ENCODE measurements around the gene PTPRU. TPM values are rescaled to one million over a fixed set of nuclear protein-coding genes. Genes with fewer than 3 reads are reported as not detected.

Gene PTPRU
- total RNA-seq, 1 donor from 2014 or later: 92.5 TPM

GRCh38 chr1:29321176-29321575, 84.9 kb downstream of the PTPRU start:
- no peak for DNase-seq
- Mint-ChIP-seq H3K27me3 (ENCODE audit: unreplicated experiment) (peaks cover 9% of the 10 kb centered on the region), H3K9me3 (ENCODE audit: unreplicated experiment) (peaks cover 4% of the 10 kb centered on the region), H3K36me3 (ENCODE audit: unreplicated experiment) (no peaks in the 10 kb centered on the region), H3K4me1 (ENCODE audit: low read depth, unreplicated experiment) (peaks cover 9% of the 10 kb centered on the region), H3K27ac (ENCODE audit: unreplicated experiment) (no peak overlapping the region), H3K4me3 (ENCODE audit: unreplicated experiment) (no peak overlapping the region)
- TF ChIP-seq CTCF (IDR thresholded peaks at IDR 0.05; ENCODE audit: partially characterized antibody, unreplicated experiment): no peak

GRCh38 chr1:29322147-29322694, 85.9 kb downstream of the PTPRU start:
- H3K4me1 Mint-ChIP-seq (ENCODE audit: low read depth, unreplicated experiment): peaks cover 9% of the 10 kb centered on the region
- no peak for DNase-seq
- H3K9me3 Mint-ChIP-seq (ENCODE audit: unreplicated experiment): peaks cover 4% of the 10 kb centered on the region
- TF ChIP-seq CTCF (IDR thresholded peaks at IDR 0.05; ENCODE audit: partially characterized antibody, unreplicated experiment): no peak
- peak overlapping the region; percentile 49 for H3K27ac Mint-ChIP-seq (ENCODE audit: unreplicated experiment)
- H3K27me3 Mint-ChIP-seq (ENCODE audit: unreplicated experiment): peaks cover 11% of the 10 kb centered on the region
- no peak overlapping the region for H3K4me3 Mint-ChIP-seq (ENCODE audit: unreplicated experiment)
- no peaks in the 10 kb centered on the region for H3K36me3 Mint-ChIP-seq (ENCODE audit: unreplicated experiment)

DNA sequence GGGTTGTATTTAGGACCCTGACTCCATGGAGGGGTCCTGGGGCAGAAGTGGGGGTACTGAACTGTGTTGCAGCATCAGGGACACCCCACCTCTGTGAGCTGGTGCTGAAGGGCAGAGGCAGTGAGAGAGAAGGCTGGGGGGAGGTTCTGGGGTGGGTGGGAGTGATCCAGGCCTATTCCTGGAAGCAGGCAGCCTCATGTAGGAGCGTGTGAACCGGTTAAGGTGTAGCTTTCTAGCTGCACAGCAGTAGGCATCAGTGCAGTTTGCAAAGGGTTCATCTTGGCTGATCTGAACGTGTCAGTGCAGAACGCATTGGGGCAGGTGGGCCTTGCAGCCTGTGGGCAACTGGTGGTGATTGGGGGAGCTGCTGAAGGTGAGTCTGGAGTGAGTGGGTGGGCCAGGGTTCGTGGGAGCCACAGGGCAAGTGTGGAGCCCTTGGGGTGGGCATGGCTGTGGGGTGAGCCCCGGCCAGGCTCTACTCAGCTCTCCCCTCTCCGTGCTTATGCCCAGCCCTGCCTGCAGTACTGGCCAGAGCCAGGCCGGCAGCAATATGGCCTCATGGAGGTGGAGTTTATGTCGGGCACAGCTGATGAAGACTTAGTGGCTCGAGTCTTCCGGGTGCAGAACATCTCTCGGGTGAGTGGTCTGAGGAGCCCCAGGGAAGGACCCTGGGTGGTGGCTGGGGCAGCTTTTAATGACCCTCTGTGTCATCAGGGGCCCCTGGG, 86.7 kb downstream of the PTPRU start:
- Mint-ChIP-seq H3K4me1 (ENCODE audit: low read depth, unreplicated experiment) (peaks cover 9% of the 10 kb centered on the region), H3K36me3 (ENCODE audit: unreplicated experiment) (no peaks in the 10 kb centered on the region)
- no peak for TF ChIP-seq CTCF (IDR thresholded peaks at IDR 0.05; ENCODE audit: partially characterized antibody, unreplicated experiment)

DNA sequence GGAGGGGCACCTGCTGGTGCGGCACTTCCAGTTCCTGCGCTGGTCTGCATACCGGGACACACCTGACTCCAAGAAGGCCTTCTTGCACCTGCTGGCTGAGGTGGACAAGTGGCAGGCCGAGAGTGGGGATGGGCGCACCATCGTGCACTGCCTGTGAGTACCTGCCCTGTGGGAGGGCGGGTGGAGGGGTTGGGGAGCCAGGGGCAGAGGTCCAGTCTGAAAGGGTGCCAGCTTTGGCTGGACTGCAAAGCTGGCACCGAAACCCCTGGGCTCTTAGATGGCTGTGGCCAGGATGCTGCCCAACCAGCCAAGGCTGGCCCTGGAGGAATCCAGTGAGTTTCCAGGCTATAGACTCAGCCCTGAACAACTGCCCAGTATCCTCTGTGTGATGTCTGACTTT, 87.3 kb downstream of the PTPRU start:
- H3K9me3 Mint-ChIP-seq (ENCODE audit: unreplicated experiment): peaks cover 4% of the 10 kb centered on the region
- H3K4me3 Mint-ChIP-seq (ENCODE audit: unreplicated experiment): no peak overlapping the region
- H3K27me3 Mint-ChIP-seq (ENCODE audit: unreplicated experiment): peaks cover 9% of the 10 kb centered on the region
- no peaks in the 10 kb centered on the region for H3K36me3 Mint-ChIP-seq (ENCODE audit: unreplicated experiment)
- no peak overlapping the region for H3K27ac Mint-ChIP-seq (ENCODE audit: unreplicated experiment)
- DNase-seq: no peak
- TF ChIP-seq CTCF (IDR thresholded peaks at IDR 0.05; ENCODE audit: partially characterized antibody, unreplicated experiment): no peak
- peaks cover 9% of the 10 kb centered on the region for H3K4me1 Mint-ChIP-seq (ENCODE audit: low read depth, unreplicated experiment)

More for the DNA sequence above, 86.7 kb downstream of the PTPRU start:
- Mint-ChIP-seq H3K4me3 (ENCODE audit: unreplicated experiment) (no peak overlapping the region), H3K27me3 (ENCODE audit: unreplicated experiment) (peaks cover 9% of the 10 kb centered on the region), H3K9me3 (ENCODE audit: unreplicated experiment) (peaks cover 4% of the 10 kb centered on the region), H3K27ac (ENCODE audit: unreplicated experiment) (no peak overlapping the region)
- no peak for DNase-seq

- peaks cover 4% of the 10 kb centered on the region for H3K9me3 Mint-ChIP-seq (ENCODE audit: unreplicated experiment)
- peaks cover 9% of the 10 kb centered on the region for H3K27me3 Mint-ChIP-seq (ENCODE audit: unreplicated experiment)
- DNase-seq: no peak
- H3K4me1 Mint-ChIP-seq (ENCODE audit: low read depth, unreplicated experiment): peaks cover 9% of the 10 kb centered on the region
- H3K27ac Mint-ChIP-seq (ENCODE audit: unreplicated experiment): no peak overlapping the region
- no peak for TF ChIP-seq CTCF (IDR thresholded peaks at IDR 0.05; ENCODE audit: partially characterized antibody, unreplicated experiment)
- H3K4me3 Mint-ChIP-seq (ENCODE audit: unreplicated experiment): no peak overlapping the region
- H3K36me3 Mint-ChIP-seq (ENCODE audit: unreplicated experiment): no peaks in the 10 kb centered on the region
Measured at GRCh38 chr1:29324202-29324601, 87.9 kb downstream of the PTPRU start.
